ENCODE measurements around the gene CLDN10.

Gene CLDN10

GRCh38 chr13:95615539-95615938 lies 63.0 kb downstream of the CLDN10 start:
- no peaks in the 10 kb centered on the region for H3K9me3 ChIP-seq
- H3K9ac ChIP-seq: no peak overlapping the region
- no peaks in the 10 kb centered on the region for H3K36me3 ChIP-seq
- no peaks in the 10 kb centered on the region for H3K27me3 ChIP-seq
- H3K4me1 ChIP-seq: no peaks in the 10 kb centered on the region
- no peak overlapping the region for H3K4me2 ChIP-seq
- no peak overlapping the region for H3K27ac ChIP-seq
- H4K20me1 ChIP-seq: no peaks in the 10 kb centered on the region
- no peak overlapping the region for H3K4me3 ChIP-seq
- TF ChIP-seq Cebpa-rat (IDR thresholded peaks at IDR 0.05): no peak

GRCh38 chr13:95620030-95620824 lies 67.7 kb downstream of the CLDN10 start:
- H3K4me2 ChIP-seq: no peak overlapping the region
- no peaks in the 10 kb centered on the region for H3K36me3 ChIP-seq
- H3K27ac ChIP-seq: no peak overlapping the region
- H3K9ac ChIP-seq: no peak overlapping the region
- H3K27me3 ChIP-seq: no peaks in the 10 kb centered on the region
- H3K4me1 ChIP-seq: no peaks in the 10 kb centered on the region
- H4K20me1 ChIP-seq: no peaks in the 10 kb centered on the region
- H3K4me3 ChIP-seq: no peak overlapping the region
- no peaks in the 10 kb centered on the region for H3K9me3 ChIP-seq
- no peak for TF ChIP-seq Cebpa-rat (IDR thresholded peaks at IDR 0.05)

GRCh38 chr13:95620825-95621498 lies 68.4 kb downstream of the CLDN10 start:
- Histone ChIP-seq H3K4me1 (no peaks in the 10 kb centered on the region), H3K27ac (no peak overlapping the region), H4K20me1 (no peaks in the 10 kb centered on the region), H3K4me2 (no peak overlapping the region), H3K9ac (no peak overlapping the region), H3K9me3 (no peaks in the 10 kb centered on the region), H3K27me3 (no peaks in the 10 kb centered on the region), H3K4me3 (no peak overlapping the region), H3K36me3 (no peaks in the 10 kb centered on the region)
- no peak for TF ChIP-seq Cebpa-rat (IDR thresholded peaks at IDR 0.05)

GRCh38 chr13:95623141-95623540 lies 70.6 kb downstream of the CLDN10 start:
- Histone ChIP-seq H3K36me3 (no peaks in the 10 kb centered on the region), H3K9ac (no peak overlapping the region), H3K9me3 (no peaks in the 10 kb centered on the region), H3K4me1 (no peaks in the 10 kb centered on the region), H3K27ac (no peak overlapping the region), H3K4me3 (no peak overlapping the region), H3K4me2 (no peak overlapping the region), H3K27me3 (no peaks in the 10 kb centered on the region), H4K20me1 (no peaks in the 10 kb centered on the region)
- TF ChIP-seq Cebpa-rat (IDR thresholded peaks at IDR 0.05): no peak

DNA sequence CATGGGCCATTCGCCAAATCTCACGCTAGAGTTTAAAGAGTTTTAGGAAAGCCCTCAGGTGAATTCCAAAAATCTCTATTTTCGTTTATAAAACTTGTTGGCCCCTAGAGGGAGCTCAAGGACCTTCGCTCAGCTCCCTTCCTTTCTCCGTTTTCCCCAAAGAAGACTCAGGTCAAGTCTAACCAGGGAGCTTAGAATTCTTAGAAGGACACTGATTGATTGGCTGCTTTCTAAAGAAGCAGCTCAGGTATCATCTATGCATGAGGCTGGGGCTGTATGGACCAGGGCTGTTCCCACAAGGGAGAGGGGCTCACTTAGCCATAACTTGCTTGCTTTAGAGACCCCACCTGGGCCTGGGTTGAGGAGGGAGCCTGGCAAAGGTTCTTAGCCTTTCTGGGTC lies 71.5 kb downstream of the CLDN10 start:
- no peak for TF ChIP-seq Cebpa-rat (IDR thresholded peaks at IDR 0.05)
- H4K20me1 ChIP-seq: no peaks in the 10 kb centered on the region
- no peak overlapping the region for H3K4me2 ChIP-seq
- no peak overlapping the region for H3K27ac ChIP-seq
- H3K9ac ChIP-seq: no peak overlapping the region
- H3K4me1 ChIP-seq: no peaks in the 10 kb centered on the region
- H3K36me3 ChIP-seq: no peaks in the 10 kb centered on the region
- no peaks in the 10 kb centered on the region for H3K9me3 ChIP-seq
- no peaks in the 10 kb centered on the region for H3K27me3 ChIP-seq
- H3K4me3 ChIP-seq: no peak overlapping the region

GRCh38 chr13:95626768-95627167 lies 74.2 kb downstream of the CLDN10 start:
- Histone ChIP-seq H3K4me2 (no peak overlapping the region), H3K27ac (no peak overlapping the region), H3K4me3 (no peak overlapping the region), H3K9ac (no peak overlapping the region), H3K9me3 (no peaks in the 10 kb centered on the region), H3K27me3 (no peaks in the 10 kb centered on the region), H4K20me1 (no peaks in the 10 kb centered on the region), H3K36me3 (no peaks in the 10 kb centered on the region), H3K4me1 (no peaks in the 10 kb centered on the region)
- TF ChIP-seq Cebpa-rat (IDR thresholded peaks at IDR 0.05): no peak

- Histone ChIP-seq H3K4me1 (no peaks in the 10 kb centered on the region), H3K9ac (no peak overlapping the region)
Measured at GRCh38 chr13:95627590-95627989, 75.1 kb downstream of the CLDN10 start.

GRCh38 chr13:95628488-95628887 lies 76.0 kb downstream of the CLDN10 start:
- no peak overlapping the region for H3K27ac ChIP-seq
- no peaks in the 10 kb centered on the region for H3K9me3 ChIP-seq
- no peak overlapping the region for H3K9ac ChIP-seq
- no peaks in the 10 kb centered on the region for H4K20me1 ChIP-seq
- no peak for TF ChIP-seq Cebpa-rat (IDR thresholded peaks at IDR 0.05)
- H3K4me2 ChIP-seq: no peak overlapping the region
- H3K27me3 ChIP-seq: no peaks in the 10 kb centered on the region
- no peaks in the 10 kb centered on the region for H3K4me1 ChIP-seq
- no peaks in the 10 kb centered on the region for H3K36me3 ChIP-seq
- H3K4me3 ChIP-seq: no peak overlapping the region

More at GRCh38 chr13:95627590-95627989, 75.1 kb downstream of the CLDN10 start:
- Histone ChIP-seq H3K9me3 (no peaks in the 10 kb centered on the region), H4K20me1 (no peaks in the 10 kb centered on the region), H3K27me3 (no peaks in the 10 kb centered on the region), H3K27ac (no peak overlapping the region), H3K36me3 (no peaks in the 10 kb centered on the region), H3K4me2 (no peak overlapping the region), H3K4me3 (no peak overlapping the region)
- no peak for TF ChIP-seq Cebpa-rat (IDR thresholded peaks at IDR 0.05)

DNA sequence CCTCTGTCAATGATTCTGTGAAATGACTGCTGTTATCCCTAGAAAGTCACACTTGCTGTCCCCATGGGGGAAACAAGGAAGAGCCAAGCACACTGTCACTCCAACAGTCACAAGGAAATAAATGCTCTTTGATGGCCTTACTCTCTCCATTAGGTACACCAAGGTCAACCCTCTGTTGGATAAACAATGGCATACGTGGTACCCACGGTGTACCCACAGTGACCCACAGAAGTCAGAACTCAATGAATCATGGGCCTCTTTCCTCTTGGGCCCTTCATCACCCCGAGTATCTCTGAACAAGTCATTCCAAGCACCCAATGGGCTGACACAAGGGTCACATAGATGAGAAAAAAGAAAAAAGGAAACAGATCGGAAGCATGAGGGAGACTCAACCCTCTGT lies 76.6 kb downstream of the CLDN10 start:
- no peaks in the 10 kb centered on the region for H3K4me1 ChIP-seq
- no peak overlapping the region for H3K4me3 ChIP-seq
- no peaks in the 10 kb centered on the region for H3K27me3 ChIP-seq
- TF ChIP-seq Cebpa-rat (IDR thresholded peaks at IDR 0.05): no peak
- no peaks in the 10 kb centered on the region for H3K9me3 ChIP-seq
- H3K9ac ChIP-seq: no peak overlapping the region
- no peaks in the 10 kb centered on the region for H3K36me3 ChIP-seq
- H3K4me2 ChIP-seq: no peak overlapping the region
- no peak overlapping the region for H3K27ac ChIP-seq
- no peaks in the 10 kb centered on the region for H4K20me1 ChIP-seq

All from BLaER1 (cell line).